Activated T-cell treated with anti-CD3 and anti-CD28 coated beads, Interleukin-2, amount 50 U/mL, for 48 hours (primary cell): ENCODE measurements around the gene ARVCF.
A peak's percentile ranks its signal among the peaks of the same experiment; 100 is the strongest.
"Not testable (repeated sequence)": the region's sequence is repeated elsewhere in the genome, so short reads cannot be mapped to it uniquely, and the experiment has no call there.

ENCODE experiments used
- DNase-seq, 2 experiments: peaks; one replicate each; pipeline ENCODE4 v3.0.0-alpha.2; 2020

Gene ARVCF

DNA sequence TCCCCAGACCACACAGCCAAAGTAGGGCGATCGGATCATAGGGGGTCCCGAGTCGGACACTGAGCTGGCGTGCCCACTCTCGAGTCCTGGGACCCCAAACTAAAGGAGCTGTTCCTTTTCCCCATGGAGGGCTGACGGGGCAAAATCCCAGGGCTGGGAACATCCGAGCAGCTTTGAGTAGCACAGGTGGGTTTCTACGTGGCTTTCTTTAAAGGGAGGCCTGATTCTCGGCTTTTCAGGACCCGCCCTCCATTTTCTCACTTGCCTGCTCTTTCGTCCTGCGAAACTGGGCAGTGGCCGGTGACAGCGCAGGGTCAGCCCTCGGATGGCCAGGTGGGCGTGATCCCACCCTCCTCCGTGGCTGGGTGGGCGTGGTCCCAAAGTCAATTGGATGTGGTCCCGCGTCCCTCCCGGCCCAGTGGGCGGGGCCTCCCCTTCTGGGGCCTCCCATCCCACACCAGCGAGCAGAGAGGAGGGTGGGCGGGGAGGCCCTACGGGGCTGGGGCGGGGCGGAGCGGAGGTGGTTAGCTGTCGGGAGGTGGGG is 57.5 kb downstream of the ARVCF start:
- DNase-seq = no peak

DNA sequence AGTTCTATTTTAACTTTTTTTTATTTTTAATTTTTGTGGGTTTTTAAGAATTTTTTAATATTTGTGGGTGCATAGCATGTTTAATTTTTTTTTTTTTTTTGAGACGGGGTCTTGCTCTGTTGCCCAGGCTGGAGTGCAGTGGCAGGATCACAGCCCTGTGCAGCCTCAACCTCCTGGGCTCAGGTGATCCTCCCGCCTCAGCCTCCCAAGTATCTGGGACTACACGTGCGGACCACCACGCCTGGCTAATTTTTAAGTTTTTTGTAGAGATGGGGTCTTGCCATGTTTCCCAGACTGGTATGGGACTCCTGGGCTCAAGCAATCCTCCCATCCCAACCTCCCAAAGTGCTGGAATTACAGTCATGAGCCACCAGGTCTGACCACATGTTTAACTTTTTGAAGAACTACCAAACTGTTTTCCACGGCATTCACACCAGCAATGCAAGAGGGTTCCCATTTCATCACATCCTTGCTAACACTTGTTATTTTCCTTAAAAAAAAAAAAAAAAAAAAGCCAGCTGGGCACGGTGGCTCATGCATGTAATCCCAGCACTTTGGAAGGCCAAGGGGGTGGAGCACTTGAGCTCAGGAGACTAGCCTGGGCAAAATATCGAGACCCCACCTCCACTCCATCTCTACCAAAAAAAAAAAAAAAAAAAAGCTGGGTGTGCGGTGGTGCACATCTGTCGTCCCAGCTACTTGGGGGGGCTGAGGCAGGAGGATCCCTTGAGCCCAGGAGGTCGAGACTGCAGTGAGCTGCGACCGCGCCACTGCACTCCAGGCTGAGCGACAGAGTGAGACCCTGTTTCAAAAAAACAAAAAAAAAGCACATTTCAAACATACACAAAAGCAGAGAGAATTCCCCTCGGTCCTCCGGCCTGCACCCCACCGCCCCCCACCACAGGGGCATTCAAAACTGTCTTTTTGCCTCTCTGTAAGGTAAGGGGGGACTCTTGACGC is 58.3 kb downstream of the ARVCF start:
- DNase-seq = no peak

- no peak for DNase-seq
Observed at GRCh38 chr22:19957445-19957844, 59.2 kb downstream of the ARVCF start.

- no peak for DNase-seq
Observed at GRCh38 chr22:19955241-19956128, 61.1 kb downstream of the ARVCF start.

GRCh38 chr22:19951346-19951745 is 65.3 kb downstream of the ARVCF start:
- no peak for DNase-seq

DNA sequence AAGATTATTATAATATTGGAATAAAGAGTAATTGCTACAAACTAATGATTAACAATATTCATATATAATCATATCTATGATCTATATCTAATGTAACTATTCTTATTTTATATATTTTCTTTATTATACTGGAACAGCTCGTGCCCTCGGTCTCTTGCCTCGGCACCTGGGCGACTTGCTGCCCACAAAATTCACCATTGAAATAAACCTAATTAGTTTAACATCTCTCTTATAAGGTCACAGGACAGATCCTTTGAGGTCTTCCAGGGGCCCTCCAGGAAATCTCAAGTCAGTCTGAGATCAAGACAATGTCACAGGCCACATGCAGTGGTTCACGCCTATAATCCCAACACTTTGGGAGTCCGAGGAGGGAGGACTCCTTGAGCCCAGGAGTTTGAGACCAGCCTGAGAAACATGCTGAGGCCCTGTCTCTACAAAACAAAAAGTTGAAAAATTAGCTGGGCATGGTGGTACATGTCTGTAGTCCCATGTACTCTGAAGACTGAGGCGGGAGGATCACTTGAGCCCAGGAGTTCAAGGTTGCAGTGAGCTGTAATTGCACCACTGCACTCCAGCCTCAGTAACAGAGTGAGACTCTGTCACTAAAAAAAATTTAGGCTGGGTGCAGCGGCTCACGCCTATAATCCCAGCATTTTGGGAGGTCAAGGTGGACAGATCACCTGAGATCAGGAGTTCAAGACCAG is 68.4 kb downstream of the ARVCF start:
- DNase-seq = no peak

GRCh38 chr22:19943082-19944026 is 73.3 kb downstream of the ARVCF start:
- no peak for DNase-seq

DNA sequence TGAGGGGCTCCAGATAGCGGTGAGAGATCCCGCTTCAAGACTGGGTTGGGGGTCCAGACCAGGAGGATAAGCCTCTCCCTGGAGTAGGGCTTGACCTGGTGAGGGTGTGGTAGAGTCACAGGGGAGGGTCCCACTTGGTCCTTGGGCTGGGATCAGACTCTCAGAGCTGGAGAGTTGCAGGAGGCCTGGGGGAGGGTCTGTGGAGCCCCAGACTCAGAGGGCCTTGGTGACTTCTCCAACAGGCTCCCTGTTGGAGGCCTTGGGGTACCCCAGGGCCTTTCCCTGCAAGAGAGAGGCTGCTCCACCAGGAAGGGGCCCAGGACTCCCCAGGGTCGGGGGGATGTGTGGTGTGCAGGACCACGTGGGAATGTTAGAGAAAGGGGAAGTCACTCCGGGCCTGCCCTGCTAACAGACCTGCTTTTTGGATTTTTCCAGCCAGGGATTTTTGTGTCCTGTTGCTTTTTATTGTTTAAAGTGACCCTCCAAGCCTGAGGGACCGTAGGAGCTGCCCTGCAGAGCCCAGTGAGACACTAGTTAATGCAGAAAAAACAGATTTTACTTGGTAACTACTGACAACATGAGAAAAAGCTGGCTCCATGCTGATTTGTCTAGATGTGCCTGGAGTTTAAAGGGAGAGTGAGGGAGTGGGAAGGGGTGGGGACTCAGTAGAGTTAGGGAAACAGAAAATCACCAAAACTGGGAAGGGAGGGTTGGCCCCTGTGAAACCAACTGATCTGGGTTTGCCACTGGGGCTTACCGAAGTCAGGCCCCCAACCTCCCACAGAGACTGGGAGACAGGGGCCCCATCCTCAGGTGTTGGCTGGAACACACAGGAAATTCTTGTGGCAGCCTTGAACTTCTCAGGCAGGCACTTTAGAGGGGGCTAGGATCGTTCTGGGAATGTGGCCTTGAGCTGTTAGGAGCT is 74.2 kb downstream of the ARVCF start:
- peak; percentile 56 to 57 for DNase-seq

- peak; percentile 81 to 84 for DNase-seq
Observed at GRCh38 chr22:19941365-19942082, 75.1 kb downstream of the ARVCF start, which contains the start of the genes COMT and TXNRD2. Gene COMT (plus strand): TSS chr22:19941772. CDS start chr22:19962527, 20,755 bp downstream. Gene TXNRD2 (minus strand): TSS chr22:19941818. CDS start chr22:19941803, 15 bp downstream.

DNA sequence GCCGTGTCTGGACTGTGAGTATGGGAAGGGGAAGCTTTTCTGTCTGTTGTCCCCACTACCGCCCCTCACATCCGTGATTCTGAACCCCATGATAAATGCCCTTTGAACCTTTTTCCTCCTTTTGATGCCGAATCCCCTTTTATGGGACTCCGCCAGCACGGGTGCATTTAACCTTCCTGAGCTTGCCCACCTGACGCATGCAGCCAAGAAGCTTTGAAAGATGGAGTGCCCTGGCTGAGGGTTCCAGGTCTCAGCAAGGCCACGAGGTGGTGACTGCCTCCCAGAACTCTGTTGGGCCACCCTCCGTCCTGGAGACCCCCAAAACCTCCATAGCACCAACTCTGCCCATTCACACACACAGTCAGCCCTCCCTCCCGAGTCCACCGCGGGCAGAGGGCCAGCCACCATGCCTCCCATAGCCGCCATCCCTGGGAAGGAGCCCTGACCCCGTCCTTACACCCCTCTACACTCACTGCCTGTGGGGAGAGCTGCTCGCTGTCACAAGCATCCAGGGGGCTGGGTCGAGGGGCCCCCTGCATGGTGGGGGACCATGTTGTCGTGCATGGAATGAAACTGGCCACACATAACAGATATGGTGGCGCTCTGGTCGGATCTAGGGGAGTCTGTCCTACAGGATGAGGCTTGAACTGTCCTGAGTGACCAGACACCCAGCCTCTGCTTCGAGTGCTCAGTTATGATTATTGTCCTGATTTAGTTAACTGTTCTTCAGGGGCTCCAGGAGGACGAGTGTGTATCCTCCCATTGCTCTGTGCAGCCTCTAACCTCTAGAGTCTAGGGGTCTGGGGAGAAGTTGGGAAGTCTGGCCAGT is 75.9 kb downstream of the ARVCF start:
- DNase-seq = peak; percentile 27 to 29

GRCh38 chr22:19937616-19938473 is 78.8 kb downstream of the ARVCF start:
- DNase-seq = no peak

DNA sequence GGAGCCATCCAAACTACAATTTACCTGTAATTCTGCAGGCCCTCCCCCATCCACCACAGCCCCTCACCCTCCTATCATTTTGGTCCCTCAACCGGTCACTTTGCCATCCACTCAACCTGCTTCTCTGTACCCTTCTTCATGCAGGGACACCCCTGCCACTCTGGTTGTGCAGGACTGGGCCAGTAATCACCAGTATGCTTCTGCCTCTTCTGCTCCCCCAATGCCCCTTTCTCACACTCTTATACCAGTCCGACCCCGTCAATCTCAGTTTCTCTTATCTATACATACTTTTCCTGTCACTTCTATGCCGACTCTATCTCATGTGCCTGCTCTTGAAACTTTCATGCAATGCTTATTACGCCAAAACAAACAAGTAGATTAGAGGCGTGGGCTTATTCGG is 80.1 kb downstream of the ARVCF start:
- DNase-seq = no peak

DNA sequence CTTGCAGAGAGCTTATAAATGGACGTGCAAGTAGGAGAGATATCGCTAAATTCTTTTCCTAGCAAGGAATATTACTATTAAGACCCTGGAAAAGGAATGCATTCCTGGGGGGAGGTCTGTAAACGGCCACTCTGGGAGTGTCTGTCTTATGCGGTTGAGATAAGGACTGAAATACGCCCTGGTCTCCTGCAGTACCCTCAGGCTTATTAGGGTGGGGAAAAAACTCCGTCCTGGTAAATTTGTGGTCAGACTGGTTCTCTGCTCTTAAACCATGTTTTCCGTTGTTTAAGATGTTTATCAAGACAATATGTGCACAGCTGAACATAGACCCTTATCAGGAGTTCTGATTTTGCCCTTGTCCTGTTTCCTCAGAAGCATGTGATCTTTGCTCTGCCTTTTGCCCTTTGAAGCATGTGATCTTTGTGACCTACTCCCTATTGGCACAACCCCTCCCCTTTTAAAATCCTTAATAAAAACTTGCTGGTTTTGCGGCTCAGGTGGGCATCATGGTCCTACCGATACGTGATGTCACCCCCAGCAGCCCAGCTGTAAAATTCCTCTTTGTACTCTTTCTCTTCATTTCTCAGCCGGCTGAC is 81.4 kb downstream of the ARVCF start:
- DNase-seq = not testable (repeated sequence)

DNA sequence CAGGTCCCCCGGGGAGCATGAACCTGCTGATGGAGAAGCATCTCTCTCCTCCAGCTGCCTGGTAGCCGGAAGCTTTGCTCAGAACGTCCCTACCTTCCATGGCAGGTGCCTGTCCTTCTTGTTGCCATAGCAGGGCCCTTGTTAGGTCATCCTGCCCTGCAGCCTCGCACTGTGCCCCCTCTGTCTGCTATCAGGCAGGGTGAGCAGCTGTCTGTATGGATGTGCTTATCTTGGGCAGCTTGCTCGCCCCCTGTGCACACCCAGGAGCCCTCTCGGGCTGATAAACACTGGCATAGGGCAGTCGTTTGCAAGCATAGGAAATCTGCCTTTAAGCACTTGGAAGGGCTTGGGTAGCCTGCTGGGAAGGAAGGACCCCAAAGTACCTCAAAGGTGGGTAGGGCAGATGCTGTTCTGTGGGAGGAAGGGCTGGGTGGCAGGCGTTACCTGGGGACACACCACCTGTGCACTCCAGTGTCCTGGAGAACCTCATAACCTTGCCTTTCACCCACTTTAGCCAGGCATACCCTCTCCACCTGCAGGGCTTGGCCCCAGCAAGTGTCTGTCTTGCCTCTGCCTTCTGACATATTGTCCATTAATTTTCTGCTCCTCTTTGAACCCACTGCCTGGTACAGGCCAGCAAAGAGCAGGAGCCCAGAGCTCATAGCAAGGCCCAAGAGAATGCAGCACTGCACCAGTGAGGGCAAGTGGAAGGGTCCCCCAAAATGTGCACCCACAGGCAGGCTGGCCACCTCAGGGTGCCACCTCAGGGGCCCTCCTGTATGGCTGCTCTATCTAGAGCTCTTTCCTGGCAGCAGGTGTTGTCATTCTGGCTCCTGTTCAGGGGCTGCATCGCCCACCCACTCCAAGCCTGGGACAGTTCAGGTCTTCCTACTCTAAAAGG is 83.0 kb downstream of the ARVCF start:
- no peak for DNase-seq

- no peak for DNase-seq
Observed at GRCh38 chr22:19932367-19933206, 84.0 kb downstream of the ARVCF start.
